NCI-H146 treated with DMSO at 0.1 percent for 48 hours (cell line): ENCODE results near the gene EIF3J.
"Not testable (repeated sequence)": the region's sequence is repeated elsewhere in the genome, so short reads cannot be mapped to it uniquely, and the experiment has no call there.

ENCODE experiments used
- DNase-seq: peaks from one replicate; lab custom pipeline; 2025; ENCODE audit not compliant: unreplicated experiment; lab: John Stamatoyannopoulos, UW

The EIF3J gene

GRCh38 chr15:44541282-44541958, 4.5 kb downstream of the EIF3J start:
- DNase-seq = no peak

- no peak for DNase-seq
Observed at GRCh38 chr15:44542596-44542995, 5.6 kb downstream of the EIF3J start.

GRCh38 chr15:44544745-44545144, 7.8 kb downstream of the EIF3J start:
- DNase-seq = not testable (repeated sequence)

GRCh38 chr15:44545913-44546802, 9.2 kb downstream of the EIF3J start:
- DNase-seq = no peak

- DNase-seq = not testable (repeated sequence)
Observed at GRCh38 chr15:44549152-44549551, 12.2 kb downstream of the EIF3J start.

GRCh38 chr15:44550256-44550655, 13.3 kb downstream of the EIF3J start:
- no peak for DNase-seq

- no peak for DNase-seq
Observed at GRCh38 chr15:44550734-44551133, 13.8 kb downstream of the EIF3J start.

- DNase-seq = no peak
Observed at GRCh38 chr15:44554934-44555723, 18.2 kb downstream of the EIF3J start.

GRCh38 chr15:44560926-44561325, 24.0 kb downstream of the EIF3J start:
- not testable (repeated sequence) for DNase-seq

- no peak for DNase-seq
Observed at GRCh38 chr15:44565387-44566154, 28.6 kb downstream of the EIF3J start.

- DNase-seq = no peak
Observed at GRCh38 chr15:44566155-44566540, 29.2 kb downstream of the EIF3J start.

- no peak for DNase-seq
Observed at GRCh38 chr15:44568338-44568737, 31.4 kb downstream of the EIF3J start.

GRCh38 chr15:44569316-44569715, 32.4 kb downstream of the EIF3J start:
- no peak for DNase-seq

- no peak for DNase-seq
Observed at GRCh38 chr15:44570361-44570760, 33.4 kb downstream of the EIF3J start.

GRCh38 chr15:44573386-44573785, 36.4 kb downstream of the EIF3J start:
- DNase-seq = no peak

GRCh38 chr15:44574734-44575133, 37.8 kb downstream of the EIF3J start:
- no peak for DNase-seq

GRCh38 chr15:44580105-44580504, 43.2 kb downstream of the EIF3J start:
- no peak for DNase-seq

GRCh38 chr15:44584162-44584749, 47.3 kb downstream of the EIF3J start:
- DNase-seq = no peak

- DNase-seq = no peak
Observed at GRCh38 chr15:44585633-44586032, 48.7 kb downstream of the EIF3J start.

- no peak for DNase-seq
Observed at GRCh38 chr15:44588541-44588940, 51.6 kb downstream of the EIF3J start.
